DLD1 (cell line): ENCODE results near the gene CRTAC1.

Source experiments
- in situ Hi-C: cut with HindIII; loops from 2 replicates; pipeline ENCODE4 v1.10.0; 2017; ENCODE audit warnings: low sequenced_read_pairs

CRTAC1 gene

GRCh38 chr10:97925308-97925938 lies 105.0 kb downstream of the CRTAC1 start:
- in situ Hi-C loops, result no loop called here

GRCh38 chr10:97924678-97925077 lies 105.7 kb downstream of the CRTAC1 start:
- in situ Hi-C loops, result no loop called here

GRCh38 chr10:97923476-97923875 lies 106.9 kb downstream of the CRTAC1 start:
- in situ Hi-C loops, result no loop called here

GRCh38 chr10:97923057-97923456 lies 107.4 kb downstream of the CRTAC1 start:
- in situ Hi-C loops, result no loop called here

GRCh38 chr10:97922022-97922758 lies 108.2 kb downstream of the CRTAC1 start:
- in situ Hi-C loops, result no loop called here

- in situ Hi-C loops, result no loop called here
These were observed 108.8 kb downstream of the CRTAC1 start for GRCh38 chr10:97921581-97922021.

- in situ Hi-C loops, result no loop called here
These were observed 109.6 kb downstream of the CRTAC1 start for GRCh38 chr10:97920865-97921264.

- in situ Hi-C loops, result no loop called here
These were observed 111.4 kb downstream of the CRTAC1 start for GRCh38 chr10:97919012-97919411.

GRCh38 chr10:97916586-97916985 lies 113.8 kb downstream of the CRTAC1 start:
- in situ Hi-C loops, result no loop called here

GRCh38 chr10:97915346-97916131 lies 114.9 kb downstream of the CRTAC1 start:
- in situ Hi-C loops, result no loop called here

- in situ Hi-C loops, result no loop called here
These were observed 115.6 kb downstream of the CRTAC1 start for GRCh38 chr10:97914837-97915211.

GRCh38 chr10:97914171-97914836 lies 116.1 kb downstream of the CRTAC1 start:
- in situ Hi-C loops, result no loop called here

- in situ Hi-C loops, result no loop called here
These were observed 116.8 kb downstream of the CRTAC1 start for GRCh38 chr10:97913614-97914013.

GRCh38 chr10:97913193-97913592 lies 117.2 kb downstream of the CRTAC1 start:
- in situ Hi-C loops, result no loop called here

- in situ Hi-C loops, result no loop called here
These were observed 119.2 kb downstream of the CRTAC1 start for GRCh38 chr10:97911217-97911616.

- in situ Hi-C loops, result no loop called here
These were observed 119.8 kb downstream of the CRTAC1 start for GRCh38 chr10:97910661-97911060.

GRCh38 chr10:97907830-97908229 lies 122.6 kb downstream of the CRTAC1 start:
- in situ Hi-C loops, result no loop called here

- in situ Hi-C loops, result no loop called here
These were observed 123.2 kb downstream of the CRTAC1 start for GRCh38 chr10:97907211-97907610.

- in situ Hi-C loops, result no loop called here
These were observed 125.1 kb downstream of the CRTAC1 start for GRCh38 chr10:97905276-97905675.

- in situ Hi-C loops, result no loop called here
These were observed 125.8 kb downstream of the CRTAC1 start for GRCh38 chr10:97904576-97904975.

GRCh38 chr10:97904018-97904381 lies 126.4 kb downstream of the CRTAC1 start:
- in situ Hi-C loops, result no loop called here
